K562 (cell line): ENCODE data around the gene ALOXE3. TPM values are rescaled to one million over a fixed set of nuclear protein-coding genes. Genes with fewer than 3 reads are reported as not detected.

ENCODE experiments used
- BRCA1 ChIP-seq, 2 experiments: fragments of 450-650 bp in 1 of 2; sonication (generic) in 1 of 2; formaldehyde crosslinking in 1 of 2; IDR thresholded peaks; 2 replicates each; pipeline versions ENCODE4 v1.5.0 to v1.6.1; 2017 to 2020; ENCODE audit warnings: mild to moderate bottlenecking in 1 of 2, missing genetic modification reagents in 1 of 2
- CBX1 ChIP-seq: sonication (generic); IDR thresholded peaks from 2 replicates; pipeline ENCODE4 v1.6.1; 2016; ENCODE audit warnings: antibody characterized with exemption, low read depth, mild to moderate bottlenecking
- CCNT2 ChIP-seq: IDR thresholded peaks from 2 replicates; pipeline ENCODE4 v1.6.1; 2011; ENCODE audit warnings: borderline replicate concordance, low read depth, mild to moderate bottlenecking, moderate library complexity, mixed read lengths, low read length; ENCODE audit not compliant: insufficient read length; ENCODE audit errors: extremely low read depth
- FOXJ3 ChIP-seq: sonication (generic); formaldehyde crosslinking; IDR thresholded peaks from 2 replicates; pipeline ENCODE4 v1.4.0; 2020; ENCODE audit warnings: mild to moderate bottlenecking, missing genetic modification reagents
- GABPA ChIP-seq: fragments of 200-800 bp; sonication (Bioruptor generic); conservative IDR thresholded peaks from 2 replicates; pipeline ENCODE4 v1.6.1; 2016; ENCODE audit warnings: low read depth, missing genetic modification characterization, missing compliant biosample characterization
- PRMT5 ChIP-seq: sonication (generic); formaldehyde crosslinking; IDR thresholded peaks from 2 replicates; pipeline ENCODE4 v1.5.0; 2020; ENCODE audit warnings: missing genetic modification reagents
- RCOR1 ChIP-seq, 2 experiments: IDR thresholded peaks; 2 replicates each; pipeline ENCODE4 v1.6.1; 2012; ENCODE audit warnings: low read depth in 2 of 2, low read length in 2 of 2, borderline replicate concordance in 1 of 2, improper control_type of control experiment in 1 of 2
- SETDB1 ChIP-seq: IDR thresholded peaks from one replicate; pipeline ENCODE4 v1.6.1; 2012; ENCODE audit warnings: low read length, control low read depth, inconsistent platforms
- SLC30A9 ChIP-seq: fragments of 250-450 bp; sonication (Bioruptor Pico); IDR thresholded peaks from 2 replicates; pipeline ENCODE4 v1.8.0; 2022; ENCODE audit warnings: mild to moderate bottlenecking, moderate library complexity
- SMAD2 ChIP-seq: fragments of 150-350 bp; IDR thresholded peaks from 2 replicates; pipeline ENCODE4 v1.6.1; 2014; ENCODE audit warnings: low read depth, mild to moderate bottlenecking, low read length
- ZNF274 ChIP-seq: IDR thresholded peaks from 2 replicates; pipeline ENCODE4 v1.6.1; 2011; ENCODE audit warnings: low read depth, mild to moderate bottlenecking, low read length, moderate library complexity, borderline replicate concordance
- ZNF507 ChIP-seq: conservative IDR thresholded peaks from 2 replicates; pipeline ENCODE4 v1.6.1; 2017; ENCODE audit warnings: missing genetic modification characterization, missing compliant biosample characterization
- ZNF696 ChIP-seq: fragments of 250-450 bp; sonication (Bioruptor Pico); conservative IDR thresholded peaks from 2 replicates; pipeline ENCODE4 v1.4.0; 2020; ENCODE audit warnings: mild to moderate bottlenecking, moderate library complexity
- ZNF75A ChIP-seq: fragments of 450-650 bp; formaldehyde crosslinking; IDR thresholded peaks from 2 replicates; pipeline ENCODE4 v1.4.0; 2020; ENCODE audit warnings: mild to moderate bottlenecking
- ZZZ3 ChIP-seq: fragments of 450-650 bp; IDR thresholded peaks from 2 replicates; pipeline ENCODE4 v1.6.1; 2016; ENCODE audit warnings: antibody characterized with exemption, mild to moderate bottlenecking, moderate library complexity
- polyA plus RNA-seq, 8 experiments: library from polyadenylated mRNA; depleted of rRNA in 4 of 8; stranded (reverse) in 5 of 8; unstranded in 3 of 8; fragments of >200 nt; fragmentation: Nextera tagmentation in 2 of 8; fragmentation: Illumina TruSeq in 1 of 8; extraction: Ambion mirVana in 2 of 8; extraction: Trizol in 1 of 8; gene quantifications; 2 replicates each; pipeline versions ENCODE4 v1.2.1 to v1.2.3, GENCODE V29; 2011 to 2014; ENCODE audit warnings: inconsistent platforms in 1 of 8, missing spikeins in 1 of 8
- total RNA-seq, 7 experiments: library from RNA; depleted of rRNA in 6 of 7; stranded (reverse); fragments of >200 nt in 6 of 7; fragmentation: Illumina TruSeq in 2 of 7; extraction: Trizol in 2 of 7; gene quantifications; 2 replicates each; pipeline versions ENCODE4 v1.2.1 to v1.2.3, GENCODE V29; 2011 to 2021; ENCODE audit warnings: low replicate concordance in 1 of 7
- TF ChIP-seq, protein P1 (sequence below): sonication (generic); formaldehyde crosslinking; IDR thresholded peaks from 2 replicates; pipeline ENCODE4 v1.8.0; 2023; ENCODE audit warnings: mild to moderate bottlenecking, missing genetic modification reagents
- TF ChIP-seq, protein P2 (sequence below): fragments of 450-650 bp; IDR thresholded peaks from 2 replicates; pipeline ENCODE4 v1.6.1; 2016; ENCODE audit warnings: borderline replicate concordance
- TF ChIP-seq, protein P3 (sequence below): fragments of 250-450 bp; sonication (Bioruptor Pico); IDR thresholded peaks from 2 replicates; pipeline ENCODE4 v1.5.0; 2021
- TF ChIP-seq, protein P4 (sequence below): fragments of 250-450 bp; sonication (Bioruptor Pico); IDR thresholded peaks from 2 replicates; pipeline ENCODE4 v1.4.0; 2020
- TF ChIP-seq, protein P5 (sequence below): sonication (generic); formaldehyde crosslinking; IDR thresholded peaks from 2 replicates; pipeline ENCODE4 v1.8.1; 2022; ENCODE audit warnings: missing genetic modification reagents

ALOXE3 gene
- total and polyA plus RNA-seq, 9 of the 15 experiments (the other 6 are each of a cell fraction or from before 2014, with no cell fraction given): 0.04 TPM; not detected in 8

DNA sequence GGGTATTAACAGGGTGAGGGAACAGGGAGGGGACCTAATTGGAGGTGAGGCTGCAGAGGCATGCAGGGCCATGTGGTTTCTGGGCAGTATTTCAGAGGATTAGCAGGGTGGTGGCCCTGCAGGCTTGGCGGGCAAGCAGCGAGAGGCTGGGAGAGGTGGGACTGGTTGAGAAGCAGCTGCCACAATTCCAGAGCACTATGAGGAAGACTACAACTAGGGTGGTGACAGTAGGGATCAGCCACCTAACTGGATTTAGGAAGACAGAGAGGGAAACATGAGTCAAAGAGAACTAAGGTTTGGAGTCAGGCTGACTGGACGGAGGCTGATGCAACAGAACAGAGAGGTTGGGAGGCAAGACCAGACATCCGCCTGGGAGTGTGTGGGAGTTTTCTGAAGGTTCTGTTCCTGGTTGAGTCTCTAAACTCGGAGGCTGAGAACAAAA, 12.3 kb downstream of the ALOXE3 start (continued):
- TF ChIP-seq, protein P1, sequence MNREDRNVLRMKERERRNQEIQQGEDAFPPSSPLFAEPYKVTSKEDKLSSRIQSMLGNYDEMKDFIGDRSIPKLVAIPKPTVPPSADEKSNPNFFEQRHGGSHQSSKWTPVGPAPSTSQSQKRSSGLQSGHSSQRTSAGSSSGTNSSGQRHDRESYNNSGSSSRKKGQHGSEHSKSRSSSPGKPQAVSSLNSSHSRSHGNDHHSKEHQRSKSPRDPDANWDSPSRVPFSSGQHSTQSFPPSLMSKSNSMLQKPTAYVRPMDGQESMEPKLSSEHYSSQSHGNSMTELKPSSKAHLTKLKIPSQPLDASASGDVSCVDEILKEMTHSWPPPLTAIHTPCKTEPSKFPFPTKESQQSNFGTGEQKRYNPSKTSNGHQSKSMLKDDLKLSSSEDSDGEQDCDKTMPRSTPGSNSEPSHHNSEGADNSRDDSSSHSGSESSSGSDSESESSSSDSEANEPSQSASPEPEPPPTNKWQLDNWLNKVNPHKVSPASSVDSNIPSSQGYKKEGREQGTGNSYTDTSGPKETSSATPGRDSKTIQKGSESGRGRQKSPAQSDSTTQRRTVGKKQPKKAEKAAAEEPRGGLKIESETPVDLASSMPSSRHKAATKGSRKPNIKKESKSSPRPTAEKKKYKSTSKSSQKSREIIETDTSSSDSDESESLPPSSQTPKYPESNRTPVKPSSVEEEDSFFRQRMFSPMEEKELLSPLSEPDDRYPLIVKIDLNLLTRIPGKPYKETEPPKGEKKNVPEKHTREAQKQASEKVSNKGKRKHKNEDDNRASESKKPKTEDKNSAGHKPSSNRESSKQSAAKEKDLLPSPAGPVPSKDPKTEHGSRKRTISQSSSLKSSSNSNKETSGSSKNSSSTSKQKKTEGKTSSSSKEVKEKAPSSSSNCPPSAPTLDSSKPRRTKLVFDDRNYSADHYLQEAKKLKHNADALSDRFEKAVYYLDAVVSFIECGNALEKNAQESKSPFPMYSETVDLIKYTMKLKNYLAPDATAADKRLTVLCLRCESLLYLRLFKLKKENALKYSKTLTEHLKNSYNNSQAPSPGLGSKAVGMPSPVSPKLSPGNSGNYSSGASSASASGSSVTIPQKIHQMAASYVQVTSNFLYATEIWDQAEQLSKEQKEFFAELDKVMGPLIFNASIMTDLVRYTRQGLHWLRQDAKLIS (CRISPR knock-in tag): no peak
- TF ChIP-seq, protein P2, sequence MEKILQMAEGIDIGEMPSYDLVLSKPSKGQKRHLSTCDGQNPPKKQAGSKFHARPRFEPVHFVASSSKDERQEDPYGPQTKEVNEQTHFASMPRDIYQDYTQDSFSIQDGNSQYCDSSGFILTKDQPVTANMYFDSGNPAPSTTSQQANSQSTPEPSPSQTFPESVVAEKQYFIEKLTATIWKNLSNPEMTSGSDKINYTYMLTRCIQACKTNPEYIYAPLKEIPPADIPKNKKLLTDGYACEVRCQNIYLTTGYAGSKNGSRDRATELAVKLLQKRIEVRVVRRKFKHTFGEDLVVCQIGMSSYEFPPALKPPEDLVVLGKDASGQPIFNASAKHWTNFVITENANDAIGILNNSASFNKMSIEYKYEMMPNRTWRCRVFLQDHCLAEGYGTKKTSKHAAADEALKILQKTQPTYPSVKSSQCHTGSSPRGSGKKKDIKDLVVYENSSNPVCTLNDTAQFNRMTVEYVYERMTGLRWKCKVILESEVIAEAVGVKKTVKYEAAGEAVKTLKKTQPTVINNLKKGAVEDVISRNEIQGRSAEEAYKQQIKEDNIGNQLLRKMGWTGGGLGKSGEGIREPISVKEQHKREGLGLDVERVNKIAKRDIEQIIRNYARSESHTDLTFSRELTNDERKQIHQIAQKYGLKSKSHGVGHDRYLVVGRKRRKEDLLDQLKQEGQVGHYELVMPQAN: no peak
- TF ChIP-seq PRMT5 (CRISPR knock-in tag): no peak
- no peak for TF ChIP-seq ZNF75A (CRISPR knock-in tag)
- TF ChIP-seq ZNF274: no peak
- TF ChIP-seq ZNF696 (CRISPR knock-in tag): no peak
- 0 out of 2 replicates have a peak, but pooled peaks have one; percentile 21 for TF ChIP-seq CBX1
- TF ChIP-seq, protein P3, sequence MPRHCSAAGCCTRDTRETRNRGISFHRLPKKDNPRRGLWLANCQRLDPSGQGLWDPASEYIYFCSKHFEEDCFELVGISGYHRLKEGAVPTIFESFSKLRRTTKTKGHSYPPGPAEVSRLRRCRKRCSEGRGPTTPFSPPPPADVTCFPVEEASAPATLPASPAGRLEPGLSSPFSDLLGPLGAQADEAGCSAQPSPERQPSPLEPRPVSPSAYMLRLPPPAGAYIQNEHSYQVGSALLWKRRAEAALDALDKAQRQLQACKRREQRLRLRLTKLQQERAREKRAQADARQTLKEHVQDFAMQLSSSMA (CRISPR knock-in tag): no peak
- 0 out of 4 replicates have a peak, but pooled peaks of 1 of the 2 experiments have one; percentile 17 for TF ChIP-seq RCOR1 (IDR thresholded peaks at IDR 0.05; ENCODE audit: borderline replicate concordance in 1 of 2, low read depth in 2 of 2, low read length in 2 of 2)
- TF ChIP-seq SLC30A9 (CRISPR knock-in tag): no peak
- no peak for TF ChIP-seq SMAD2
- TF ChIP-seq BRCA1 (IDR thresholded peaks at IDR 0.05): no peak
- TF ChIP-seq BRCA1 (CRISPR knock-in tag; IDR thresholded peaks at IDR 0.05): no peak
- no peak for TF ChIP-seq ZNF507 (tag)
- no peak for TF ChIP-seq ZZZ3
- TF ChIP-seq, protein P4, sequence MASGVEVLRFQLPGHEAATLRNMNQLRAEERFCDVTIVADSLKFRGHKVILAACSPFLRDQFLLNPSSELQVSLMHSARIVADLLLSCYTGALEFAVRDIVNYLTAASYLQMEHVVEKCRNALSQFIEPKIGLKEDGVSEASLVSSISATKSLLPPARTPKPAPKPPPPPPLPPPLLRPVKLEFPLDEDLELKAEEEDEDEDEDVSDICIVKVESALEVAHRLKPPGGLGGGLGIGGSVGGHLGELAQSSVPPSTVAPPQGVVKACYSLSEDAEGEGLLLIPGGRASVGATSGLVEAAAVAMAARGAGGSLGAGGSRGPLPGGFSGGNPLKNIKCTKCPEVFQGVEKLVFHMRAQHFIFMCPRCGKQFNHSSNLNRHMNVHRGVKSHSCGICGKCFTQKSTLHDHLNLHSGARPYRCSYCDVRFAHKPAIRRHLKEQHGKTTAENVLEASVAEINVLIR (CRISPR knock-in tag): no peak
- TF ChIP-seq, protein P5, sequence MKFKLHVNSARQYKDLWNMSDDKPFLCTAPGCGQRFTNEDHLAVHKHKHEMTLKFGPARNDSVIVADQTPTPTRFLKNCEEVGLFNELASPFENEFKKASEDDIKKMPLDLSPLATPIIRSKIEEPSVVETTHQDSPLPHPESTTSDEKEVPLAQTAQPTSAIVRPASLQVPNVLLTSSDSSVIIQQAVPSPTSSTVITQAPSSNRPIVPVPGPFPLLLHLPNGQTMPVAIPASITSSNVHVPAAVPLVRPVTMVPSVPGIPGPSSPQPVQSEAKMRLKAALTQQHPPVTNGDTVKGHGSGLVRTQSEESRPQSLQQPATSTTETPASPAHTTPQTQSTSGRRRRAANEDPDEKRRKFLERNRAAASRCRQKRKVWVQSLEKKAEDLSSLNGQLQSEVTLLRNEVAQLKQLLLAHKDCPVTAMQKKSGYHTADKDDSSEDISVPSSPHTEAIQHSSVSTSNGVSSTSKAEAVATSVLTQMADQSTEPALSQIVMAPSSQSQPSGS (CRISPR knock-in tag): no peak
- TF ChIP-seq SETDB1: no peak
- TF ChIP-seq GABPA (tag): no peak
- TF ChIP-seq FOXJ3 (CRISPR knock-in tag): no peak
- no peak for TF ChIP-seq CCNT2
